OCI-LY1 (cell line): ENCODE measurements around the gene GLB1L.
A peak's percentile ranks its signal among the peaks of the same experiment; 100 is the strongest.

Experiments used
- H2AFZ ChIP-seq: fragments of 200-600 bp; sonication (generic), shearing (Covaris generic); 2 replicates; pipeline ENCODE4 v1.6.0; 2014; ENCODE audit warnings: antibody characterized with exemption, mild to moderate bottlenecking, low read length
- H3F3A ChIP-seq: fragments of 200-600 bp; sonication (generic), shearing (Covaris generic); 2 replicates; pipeline ENCODE4 v1.6.0; 2014; ENCODE audit warnings: mild to moderate bottlenecking, antibody characterized with exemption, low read length, moderate library complexity; ENCODE audit not compliant: insufficient read depth
- H3K27ac ChIP-seq: fragments of 200-600 bp; sonication (generic); 2 replicates; pipeline ENCODE4 v1.5.1; 2014; ENCODE audit warnings: low read length, mixed run types, mild to moderate bottlenecking, low read depth; ENCODE audit not compliant: poor library complexity, severe bottlenecking
- H3K27me3 ChIP-seq: fragments of 200-600 bp; sonication (generic); 2 replicates; pipeline ENCODE4 v1.6.0; 2014; ENCODE audit warnings: antibody characterized with exemption, mild to moderate bottlenecking, low read length, moderate library complexity; ENCODE audit not compliant: insufficient read depth
- H3K36me3 ChIP-seq: fragments of 200-600 bp; sonication (generic); 2 replicates; pipeline ENCODE4 v1.6.1; 2014; ENCODE audit warnings: mild to moderate bottlenecking, antibody characterized with exemption, low read length, moderate library complexity, mixed read lengths; ENCODE audit not compliant: insufficient read depth
- H3K4me1 ChIP-seq: fragments of 200-600 bp; sonication (generic); 2 replicates; pipeline ENCODE4 v1.5.1; 2014; ENCODE audit warnings: mild to moderate bottlenecking, low read length, moderate library complexity; ENCODE audit not compliant: insufficient read depth, severe bottlenecking
- H3K4me2 ChIP-seq: fragments of 200-600 bp; sonication (generic), shearing (Covaris generic); 2 replicates; pipeline ENCODE4 v1.6.1; 2014; ENCODE audit warnings: low read length
- H3K4me3 ChIP-seq: fragments of 200-600 bp; sonication (generic); 2 replicates; pipeline ENCODE4 v1.5.1; 2014; ENCODE audit warnings: low read length, low read depth, mild to moderate bottlenecking, mixed read lengths; ENCODE audit not compliant: poor library complexity, severe bottlenecking
- H3K79me2 ChIP-seq: fragments of 200-600 bp; shearing (Covaris generic); 2 replicates; pipeline ENCODE4 v1.6.1; 2016; ENCODE audit warnings: mixed run types, low read length, mixed read lengths; ENCODE audit not compliant: insufficient read depth
- H3K9ac ChIP-seq: fragments of 200-600 bp; sonication (generic), shearing (Covaris generic); 2 replicates; pipeline ENCODE4 v1.6.1; 2014; ENCODE audit warnings: mild to moderate bottlenecking, low read length, mixed read lengths
- H3K9me2 ChIP-seq: fragments of 200-600 bp; sonication (generic), shearing (Covaris generic); 2 replicates; pipeline ENCODE4 v1.6.1; 2014; ENCODE audit warnings: low read depth, mild to moderate bottlenecking, low read length, mixed read lengths
- H3K9me3 ChIP-seq: fragments of 200-600 bp; shearing (Covaris generic); 2 replicates; pipeline ENCODE4 v1.6.1; 2014; ENCODE audit warnings: low read length, mixed read lengths
- H4K20me1 ChIP-seq: fragments of 200-600 bp; sonication (generic), shearing (Covaris generic); 2 replicates; pipeline ENCODE4 v1.6.0; 2016; ENCODE audit warnings: mild to moderate bottlenecking, low read length; ENCODE audit not compliant: insufficient read depth
- EZH2 ChIP-seq: fragments of 200-600 bp; sonication (generic), shearing (Covaris generic); IDR thresholded peaks from 2 replicates; pipeline ENCODE4 v1.8.0; 2017; ENCODE audit warnings: borderline replicate concordance, mixed run types, mild to moderate bottlenecking, antibody characterized with exemption, low read length, moderate library complexity, mixed read lengths
- TF ChIP-seq, protein P1 (sequence below): fragments of 200-600 bp; sonication (generic), shearing (Covaris generic); IDR thresholded peaks from 2 replicates; pipeline ENCODE4 v1.5.1; 2017; ENCODE audit warnings: mild to moderate bottlenecking, antibody characterized with exemption, low read length, moderate library complexity, mixed read lengths

GLB1L gene

DNA sequence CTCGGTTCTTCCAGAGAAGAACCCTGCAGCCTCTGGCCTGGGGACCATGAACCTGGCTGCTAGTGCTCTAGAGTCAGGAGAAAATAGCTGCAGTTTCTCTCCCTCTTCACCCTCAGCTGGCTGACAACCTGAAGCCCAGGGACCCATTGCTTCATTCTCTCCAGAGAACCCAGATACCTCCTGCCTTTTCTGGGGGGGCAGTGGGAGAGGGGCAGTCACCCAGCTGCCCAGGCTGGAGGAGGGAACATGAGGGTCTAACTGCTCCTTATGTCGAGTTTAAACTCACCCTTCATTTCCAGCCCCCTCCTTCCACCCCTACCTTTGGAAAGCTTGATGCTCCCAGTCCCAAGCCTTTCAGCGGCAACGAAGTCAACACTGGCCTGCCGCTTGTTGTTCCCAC is 46.3 kb downstream of the GLB1L start:
- Histone ChIP-seq H3K27me3 (no peaks in the 10 kb centered on the region), H3F3A (no peaks in the 10 kb centered on the region), H3K36me3 (no peaks in the 10 kb centered on the region), H3K4me3 (no peak overlapping the region), H3K79me2 (no peaks in the 10 kb centered on the region), H2AFZ (no peak overlapping the region), H3K9ac (no peak overlapping the region), H3K27ac (no peak overlapping the region), H3K4me2 (no peak overlapping the region), H3K9me2 (no peaks in the 10 kb centered on the region), H3K4me1 (no peaks in the 10 kb centered on the region), H4K20me1 (no peaks in the 10 kb centered on the region), H3K9me3 (no peaks in the 10 kb centered on the region)
- no peak for TF ChIP-seq EZH2
- TF ChIP-seq, protein P1, sequence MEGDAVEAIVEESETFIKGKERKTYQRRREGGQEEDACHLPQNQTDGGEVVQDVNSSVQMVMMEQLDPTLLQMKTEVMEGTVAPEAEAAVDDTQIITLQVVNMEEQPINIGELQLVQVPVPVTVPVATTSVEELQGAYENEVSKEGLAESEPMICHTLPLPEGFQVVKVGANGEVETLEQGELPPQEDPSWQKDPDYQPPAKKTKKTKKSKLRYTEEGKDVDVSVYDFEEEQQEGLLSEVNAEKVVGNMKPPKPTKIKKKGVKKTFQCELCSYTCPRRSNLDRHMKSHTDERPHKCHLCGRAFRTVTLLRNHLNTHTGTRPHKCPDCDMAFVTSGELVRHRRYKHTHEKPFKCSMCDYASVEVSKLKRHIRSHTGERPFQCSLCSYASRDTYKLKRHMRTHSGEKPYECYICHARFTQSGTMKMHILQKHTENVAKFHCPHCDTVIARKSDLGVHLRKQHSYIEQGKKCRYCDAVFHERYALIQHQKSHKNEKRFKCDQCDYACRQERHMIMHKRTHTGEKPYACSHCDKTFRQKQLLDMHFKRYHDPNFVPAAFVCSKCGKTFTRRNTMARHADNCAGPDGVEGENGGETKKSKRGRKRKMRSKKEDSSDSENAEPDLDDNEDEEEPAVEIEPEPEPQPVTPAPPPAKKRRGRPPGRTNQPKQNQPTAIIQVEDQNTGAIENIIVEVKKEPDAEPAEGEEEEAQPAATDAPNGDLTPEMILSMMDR = no peak

DNA sequence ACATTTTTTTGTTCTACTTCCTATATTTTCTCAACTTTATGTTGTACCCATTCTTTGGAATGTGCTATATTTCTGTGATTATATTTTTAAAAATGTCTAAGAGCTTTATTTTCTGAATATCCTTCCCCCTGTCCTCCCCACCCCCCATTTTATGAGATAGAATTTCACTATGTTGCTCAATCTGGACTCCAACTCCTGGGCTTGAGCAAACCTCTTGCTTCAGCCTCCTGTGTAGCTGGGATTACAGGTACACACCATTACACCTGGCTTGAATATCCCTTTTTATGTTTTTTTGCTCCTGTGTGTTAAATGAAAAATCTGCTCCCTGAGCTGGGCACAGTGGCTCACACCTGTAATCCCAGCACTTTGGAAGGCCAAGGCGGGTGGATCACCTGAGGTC is 47.9 kb downstream of the GLB1L start:
- H3K4me3 ChIP-seq = no peak overlapping the region
- H3K4me1 ChIP-seq = no peaks in the 10 kb centered on the region
- H3K9ac ChIP-seq = no peak overlapping the region
- H3K79me2 ChIP-seq = no peaks in the 10 kb centered on the region
- no peaks in the 10 kb centered on the region for H3K36me3 ChIP-seq
- H3K9me2 ChIP-seq = no peaks in the 10 kb centered on the region
- H4K20me1 ChIP-seq = no peaks in the 10 kb centered on the region
- no peak overlapping the region for H2AFZ ChIP-seq
- no peak overlapping the region for H3K27ac ChIP-seq
- no peaks in the 10 kb centered on the region for H3F3A ChIP-seq
- TF ChIP-seq, protein P1 = no peak
- TF ChIP-seq EZH2 = no peak
- H3K27me3 ChIP-seq = no peaks in the 10 kb centered on the region
- no peak overlapping the region for H3K4me2 ChIP-seq
- no peaks in the 10 kb centered on the region for H3K9me3 ChIP-seq

DNA sequence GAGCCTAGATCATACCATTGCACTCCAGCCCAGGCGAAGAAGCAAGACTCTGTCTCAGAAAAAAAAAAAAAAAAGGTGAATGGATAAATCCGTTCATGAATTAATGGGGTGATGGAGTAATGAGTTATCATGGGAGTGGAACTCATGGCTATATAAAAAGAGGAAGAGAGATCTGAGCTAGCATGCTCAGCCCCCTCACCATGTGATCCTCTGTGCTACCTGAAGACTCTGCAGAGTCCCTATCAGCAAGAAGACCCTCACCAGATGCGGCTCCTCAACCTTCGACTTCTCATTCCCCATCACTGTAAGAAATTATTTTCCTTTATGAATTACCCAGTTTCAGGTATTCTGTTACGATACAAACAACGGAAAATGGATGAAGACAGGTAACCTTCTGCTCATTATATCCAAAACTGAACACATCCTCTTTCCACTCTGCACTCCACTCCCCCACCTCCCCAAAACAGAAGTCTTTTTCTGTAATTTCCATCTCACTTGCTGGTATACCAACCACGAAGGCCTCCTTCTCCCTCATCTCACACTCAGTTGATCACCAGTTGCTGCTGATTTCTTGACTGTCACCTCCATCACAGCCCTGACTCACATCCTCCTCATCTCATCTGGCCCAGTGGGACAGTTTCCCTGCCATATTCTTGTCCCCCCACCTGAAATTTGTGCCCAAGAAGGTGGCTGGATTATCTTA is 58.3 kb downstream of the GLB1L start:
- H3K27ac ChIP-seq = peak overlapping the region; percentile 53
- no peaks in the 10 kb centered on the region for H3K79me2 ChIP-seq
- H3K4me1 ChIP-seq = no peaks in the 10 kb centered on the region
- H3K36me3 ChIP-seq = peaks cover 26% of the 10 kb centered on the region
- no peaks in the 10 kb centered on the region for H3K9me2 ChIP-seq
- no peak overlapping the region for H3K4me2 ChIP-seq
- no peak overlapping the region for H2AFZ ChIP-seq
- H3K9me3 ChIP-seq = no peaks in the 10 kb centered on the region
- H3K4me3 ChIP-seq = no peak overlapping the region
- no peaks in the 10 kb centered on the region for H4K20me1 ChIP-seq
- TF ChIP-seq, protein P1 = no peak
- no peak for TF ChIP-seq EZH2
- no peaks in the 10 kb centered on the region for H3K27me3 ChIP-seq
- no peaks in the 10 kb centered on the region for H3F3A ChIP-seq
- no peak overlapping the region for H3K9ac ChIP-seq
